H1 (cell line): ENCODE results near the gene JADE1. TPM values are rescaled to one million over a fixed set of nuclear protein-coding genes. Genes with fewer than 3 reads are reported as not detected.

Experiments
- CTCF ChIA-PET: fragments of 300-600 bp; sonication (Branson Sonifier 250); formaldehyde crosslinking; loops from one replicate; lab custom pipeline; 2021; ENCODE audit not compliant: partially characterized antibody; lab: Charles Lee
- POLR2A ChIA-PET: fragments of 300-600 bp; sonication (Branson Sonifier 250); formaldehyde crosslinking; loops from one replicate; lab custom pipeline; 2021; ENCODE audit warnings: inconsistent platforms; ENCODE audit not compliant: partially characterized antibody; lab: Charles Lee
- DNase-seq, 2 experiments: peaks; one replicate each; pipeline versions ENCODE4 v3.0.0 to v3.0.0-alpha.2; 2010 to 2022; ENCODE audit warnings: low spot score in 2 of 2, low read depth in 1 of 2, mixed read lengths in 1 of 2
- FAIRE-seq: peaks from 2 replicates; lab custom pipeline; 2011; peaks lifted over from hg19 to GRCh38; lab: Jason Lieb, UNC
- H2AFZ ChIP-seq: 2 replicates; pipeline ENCODE4 v1.8.1; 2012; ENCODE audit warnings: low read length, inconsistent platforms
- H2AK5ac ChIP-seq: 2 replicates; pipeline ENCODE4 v1.6.1; 2013; ENCODE audit warnings: low read depth, low read length
- H2BK120ac ChIP-seq: replicated peaks from 2 replicates; pipeline ENCODE3; 2013; ENCODE audit warnings: low read depth, low read length, inconsistent platforms
- H2BK12ac ChIP-seq: 2 replicates; pipeline ENCODE4 v1.6.1; 2013; ENCODE audit warnings: low read depth, low read length
- H2BK15ac ChIP-seq: 2 replicates; pipeline ENCODE4 v1.6.1; 2013; ENCODE audit warnings: low read length
- H2BK20ac ChIP-seq: 2 replicates; pipeline ENCODE4 v1.6.1; 2013; ENCODE audit warnings: low read length
- H2BK5ac ChIP-seq: 2 replicates; pipeline ENCODE4 v1.6.1; 2013; ENCODE audit warnings: low read depth, low read length
- H3K14ac ChIP-seq: 2 replicates; pipeline ENCODE4 v1.6.1; 2013; ENCODE audit warnings: inconsistent platforms; ENCODE audit not compliant: insufficient read length
- H3K18ac ChIP-seq: 2 replicates; pipeline ENCODE4 v1.6.1; 2013; ENCODE audit warnings: low read length; ENCODE audit errors: extremely low read depth
- H3K23ac ChIP-seq: 2 replicates; pipeline ENCODE4 v1.6.1; 2013; ENCODE audit warnings: inconsistent platforms; ENCODE audit not compliant: insufficient read length
- H3K23me2 ChIP-seq: 2 replicates; pipeline ENCODE4 v1.6.1; 2013; ENCODE audit warnings: low read depth, low read length
- H3K27ac ChIP-seq: 2 replicates; pipeline ENCODE4 v1.6.1; 2011; ENCODE audit warnings: low read depth, low read length, inconsistent platforms
- H3K27me3 ChIP-seq, 4 experiments: replicated peaks in 1 of 4; 1 replicate in 1 of 4; 2 replicates in 3 of 4; pipeline versions ENCODE4 v1.6.1 to v1.8.1; 2011 to 2013; ENCODE audit warnings: low read length in 3 of 4, mild to moderate bottlenecking in 3 of 4, inconsistent platforms in 2 of 4, mixed read lengths in 2 of 4, moderate library complexity in 1 of 4; ENCODE audit not compliant: control insufficient read depth in 3 of 4, insufficient read depth in 3 of 4; ENCODE audit errors: extremely low read depth in 1 of 4
- H3K36me3 ChIP-seq, 4 experiments: 2 replicates each; pipeline versions ENCODE4 v1.6.1 to v1.8.1; 2011 to 2013; ENCODE audit warnings: mild to moderate bottlenecking in 4 of 4, low read length in 3 of 4, moderate library complexity in 2 of 4, control low read depth in 1 of 4, inconsistent platforms in 1 of 4; ENCODE audit not compliant: insufficient read depth in 4 of 4, control insufficient read depth in 2 of 4
- H3K4ac ChIP-seq: replicated peaks from 2 replicates; pipeline ENCODE3; 2013; ENCODE audit warnings: low read length, low read depth, mixed read lengths, inconsistent platforms; ENCODE audit not compliant: insufficient read length
- H3K4me1 ChIP-seq, 4 experiments: replicated peaks in 1 of 4; 1 replicate in 1 of 4; 2 replicates in 3 of 4; pipeline versions ENCODE4 v1.6.1 to v1.8.1; 2011 to 2013; ENCODE audit warnings: low read length in 3 of 4, inconsistent platforms in 2 of 4, mixed read lengths in 1 of 4; ENCODE audit not compliant: insufficient read depth in 4 of 4, control insufficient read depth in 3 of 4
- H3K4me2 ChIP-seq, 2 experiments: 2 replicates each; pipeline versions ENCODE4 v1.6.1 to v1.8.1; 2011 to 2013; ENCODE audit warnings: low read depth in 2 of 2, low read length in 2 of 2, control low read depth in 1 of 2, inconsistent platforms in 1 of 2, mild to moderate bottlenecking in 1 of 2; ENCODE audit not compliant: insufficient read depth in 1 of 2
- H3K4me3 ChIP-seq, 4 experiments: fragments of 200-600, 300-600 bp in 1 of 4; sonication (generic), shearing (Covaris generic), sonication (Bioruptor Twin) in 1 of 4; 2 replicates each; pipeline versions ENCODE4 v1.5.1 to v1.8.1; 2011 to 2016; ENCODE audit warnings: low read length in 4 of 4, low read depth in 3 of 4, control low read depth in 2 of 4, inconsistent platforms in 2 of 4, mild to moderate bottlenecking in 2 of 4, mixed read lengths in 1 of 4, moderate library complexity in 1 of 4; ENCODE audit not compliant: insufficient read depth in 2 of 4; ENCODE audit errors: extremely low read depth in 1 of 4
- H3K56ac ChIP-seq: replicated peaks from 2 replicates; pipeline ENCODE3; 2013; ENCODE audit warnings: low read depth, mild to moderate bottlenecking, mixed read lengths, low read length, inconsistent platforms; ENCODE audit not compliant: insufficient read length
- H3K79me1 ChIP-seq: 2 replicates; pipeline ENCODE4 v1.6.1; 2013; ENCODE audit warnings: low read depth, low read length, control low read depth
- H3K79me2 ChIP-seq, 2 experiments: 2 replicates each; pipeline versions ENCODE4 v1.6.1 to v1.8.1; 2012 to 2013; ENCODE audit warnings: low read length in 2 of 2, mild to moderate bottlenecking in 2 of 2, inconsistent platforms in 1 of 2; ENCODE audit not compliant: insufficient read depth in 2 of 2, control insufficient read depth in 1 of 2
- H3K9ac ChIP-seq, 4 experiments: replicated peaks in 1 of 4; 1 replicate in 1 of 4; 2 replicates in 3 of 4; pipeline versions ENCODE4 v1.6.1 to v1.8.1; 2011 to 2013; ENCODE audit warnings: low read depth in 3 of 4, low read length in 3 of 4, control low read depth in 2 of 4, mild to moderate bottlenecking in 2 of 4, moderate library complexity in 2 of 4, inconsistent platforms in 1 of 4; ENCODE audit errors: extremely low read depth in 1 of 4
- H3K9me3 ChIP-seq, 2 experiments: 2 replicates each; pipeline versions ENCODE4 v1.6.1 to v1.8.1; 2012 to 2013; ENCODE audit warnings: mild to moderate bottlenecking in 2 of 2, moderate library complexity in 2 of 2, control low read depth in 1 of 2, inconsistent platforms in 1 of 2, low read depth in 1 of 2, low read length in 1 of 2, mixed read lengths in 1 of 2; ENCODE audit not compliant: insufficient read depth in 2 of 2
- H4K20me1 ChIP-seq, 2 experiments: replicated peaks in 1 of 2; 2 replicates each; pipeline versions ENCODE3 to v1.8.1; 2011 to 2013; ENCODE audit warnings: inconsistent platforms in 2 of 2, low read length in 2 of 2, mild to moderate bottlenecking in 1 of 2; ENCODE audit not compliant: insufficient read depth in 2 of 2, control insufficient read depth in 1 of 2
- H4K5ac ChIP-seq: 2 replicates; pipeline ENCODE4 v1.6.1; 2013; ENCODE audit warnings: low read length, low read depth, mixed read lengths, inconsistent platforms; ENCODE audit not compliant: insufficient read length
- H4K8ac ChIP-seq: 2 replicates; pipeline ENCODE4 v1.8.0; 2013; ENCODE audit warnings: mild to moderate bottlenecking, moderate library complexity, low read length, inconsistent platforms; ENCODE audit not compliant: insufficient read depth; ENCODE audit errors: extremely low read depth
- H4K91ac ChIP-seq: replicated peaks from 2 replicates; pipeline ENCODE3; 2013; ENCODE audit warnings: low read length, mixed read lengths, inconsistent platforms; ENCODE audit not compliant: insufficient read length
- CEBPB ChIP-seq: IDR thresholded peaks from 2 replicates; pipeline ENCODE4 v1.6.1; 2012; ENCODE audit warnings: low read depth, low read length
- EGR1 ChIP-seq: IDR thresholded peaks from 2 replicates; pipeline ENCODE4 v1.6.1; 2011; ENCODE audit warnings: low read depth, low read length, borderline replicate concordance
- EP300 ChIP-seq, 2 experiments: IDR thresholded peaks; 1 replicate in 1 of 2; 2 replicates in 1 of 2; pipeline ENCODE4 v1.6.1; 2011 to 2012; ENCODE audit warnings: low read depth in 2 of 2, low read length in 2 of 2, mild to moderate bottlenecking in 2 of 2, borderline replicate concordance in 1 of 2, inconsistent platforms in 1 of 2, moderate library complexity in 1 of 2
- FOSL1 ChIP-seq: IDR thresholded peaks from 2 replicates; pipeline ENCODE4 v1.6.1; 2011; ENCODE audit warnings: mild to moderate bottlenecking, low read depth, low read length, moderate library complexity; ENCODE audit not compliant: insufficient read depth
- MAX ChIP-seq: IDR thresholded peaks from 2 replicates; pipeline ENCODE4 v1.6.1; 2012; ENCODE audit warnings: inconsistent platforms
- RFX5 ChIP-seq: IDR thresholded peaks from 2 replicates; pipeline ENCODE4 v1.6.1; 2011; ENCODE audit warnings: low read depth, low read length, improper control_type of control experiment, borderline replicate concordance
- RXRA ChIP-seq: IDR thresholded peaks from 2 replicates; pipeline ENCODE4 v1.6.1; 2011; ENCODE audit warnings: low read depth, mild to moderate bottlenecking, low read length, moderate library complexity; ENCODE audit not compliant: insufficient read depth
- SIN3A ChIP-seq, 2 experiments: IDR thresholded peaks in 1 of 2; conservative IDR thresholded peaks in 1 of 2; 2 replicates each; pipeline ENCODE4 v1.6.1; 2011 to 2012; ENCODE audit warnings: low read length in 2 of 2, improper control_type of control experiment in 1 of 2, low read depth in 1 of 2, mild to moderate bottlenecking in 1 of 2
- SIRT6 ChIP-seq: IDR thresholded peaks from one replicate; pipeline ENCODE4 v1.7.1; 2012; ENCODE audit warnings: low read length, inconsistent platforms
- SIX5 ChIP-seq: IDR thresholded peaks from 2 replicates; pipeline ENCODE4 v1.6.1; 2011; ENCODE audit warnings: mild to moderate bottlenecking, low read depth, low read length
- SP1 ChIP-seq: IDR thresholded peaks from 2 replicates; pipeline ENCODE4 v1.6.1; 2011; ENCODE audit warnings: low read depth, low read length
- SP2 ChIP-seq: IDR thresholded peaks from 2 replicates; pipeline ENCODE4 v1.6.1; 2012; ENCODE audit warnings: mild to moderate bottlenecking, low read length, inconsistent platforms
- TAF7 ChIP-seq: optimal IDR thresholded peaks from 2 replicates; pipeline ENCODE3; 2011; ENCODE audit warnings: low read depth, mild to moderate bottlenecking, inconsistent platforms, low read length, moderate library complexity, borderline replicate concordance
- TBP ChIP-seq: IDR thresholded peaks from 2 replicates; pipeline ENCODE4 v1.6.1; 2011; ENCODE audit warnings: low read depth, low read length, improper control_type of control experiment
- WGBS, 2 experiments: shearing (Covaris generic) in 1 of 2; methylation state at CpG; one replicate each; pipeline versions ENCODE4 v1.1.6 to v1.1.7; 2013 to 2015; ENCODE audit warnings: low lambda C conversion rate in 2 of 2, mixed read lengths in 2 of 2, inconsistent platforms in 1 of 2, low coverage in 1 of 2, missing lambda C conversion rate in 1 of 2; ENCODE audit not compliant: insufficient replicate concordance in 2 of 2, insufficient coverage in 1 of 2, insufficient read length in 1 of 2; ENCODE audit errors: extremely low coverage in 1 of 2, missing lambda C conversion rate in 1 of 2; 5-methylcytosine and 5-hydroxymethylcytosine counted together
- polyA plus RNA-seq, 7 experiments: library from polyadenylated mRNA; depleted of rRNA in 3 of 7; stranded (reverse) in 5 of 7; unstranded in 2 of 7; fragments of >200 nt in 5 of 7; fragments of 200-250 nt in 2 of 7; gene quantifications; 1 replicate in 5 of 7; 2 replicates in 1 of 7; 4 replicates in 1 of 7; pipeline versions ENCODE4 v1.2.1 to v1.2.3, GENCODE V29; 2011 to 2013; ENCODE audit warnings: missing spikeins in 2 of 7, mixed read lengths in 2 of 7
- total RNA-seq: library from RNA; stranded (reverse); fragmentation: NEBNext Ultra II Directional; extraction: Animal tissue kit (Norgen Biotek cat#: 25700); gene quantifications from 2 replicates; pipeline ENCODE4 v1.2.1, GENCODE V29; 2021

The JADE1 gene
- total and polyA plus RNA-seq, 2 of the 8 experiments (the other 6 are each of a cell fraction or from before 2014, with no cell fraction given): 37.7 to 213 TPM

- Histone ChIP-seq H3K36me3 (no peaks in the 10 kb centered on the region), H3K27me3 (no peaks in the 10 kb centered on the region), H3K4me3 (no peak overlapping the region), H2AK5ac (no peak overlapping the region; the same call in 1 of the 2 replicates), H3K14ac (no peak overlapping the region), H4K20me1 (no peaks in the 10 kb centered on the region), H3K4ac (peak overlapping the region; percentile 10), H3K23me2 (no peaks in the 10 kb centered on the region; the same call in 1 of the 2 replicates), H2BK120ac (no peak overlapping the region), H4K8ac (no peak overlapping the region), H2AFZ (no peak overlapping the region), H2BK15ac (no peak overlapping the region), H3K4me2 (no peak overlapping the region), H2BK12ac (peak overlapping the region; percentile 31; the same call in 1 of the 2 replicates), H3K4me1 (peaks cover 13 to 31% (median 27%) of the 10 kb centered on the region in 4 experiments), H4K91ac (peak overlapping the region; percentile 1), H3K9me3 (no peaks in the 10 kb centered on the region), H2BK20ac (peak overlapping the region; percentile 2; the same call in 1 of the 2 replicates), H3K9ac (no peak overlapping the region), H3K79me1 (no peaks in the 10 kb centered on the region), H3K18ac (peak overlapping the region; percentile 39), H3K79me2 (no peaks in the 10 kb centered on the region), H3K27ac (no peak overlapping the region), H4K5ac (no peak overlapping the region), H3K23ac (no peak overlapping the region), H2BK5ac (peak overlapping the region; percentile 22; the same call in 1 of the 2 replicates), H3K56ac (no peak overlapping the region)
- FAIRE-seq (no peak), DNase-seq (no peak)
- POLR2A ChIA-PET: interaction anchor here (0.6 to 0.7 kb wide), 2 partner anchors 47 to 55 kb away, joined by 3 to 5 read pairs; no protein-coding TSS in a partner anchor
- CTCF ChIA-PET: interaction anchor here (0.7 kb wide), 1 partner anchor 21 kb away, joined by 3 read pairs; no protein-coding TSS in a partner anchor
- WGBS, 2 experiments: 89% methylated on average over 2 of the region's 2 CpGs; no CpG with 5 or more reads in 1 of the 2 experiments
- TF ChIP-seq SP1: no peak
- TF ChIP-seq MAX: no peak
- TF ChIP-seq SIRT6: no peak
- no peak for TF ChIP-seq SP2
- TF ChIP-seq EGR1: no peak
- TF ChIP-seq RFX5: no peak
- TF ChIP-seq TBP: no peak
- no peak for TF ChIP-seq SIN3A (conservative IDR thresholded peaks at IDR 0.05 in 1 of 2, IDR thresholded peaks at IDR 0.05 in 1 of 2; ENCODE audit: low read depth in 1 of 2, low read length in 2 of 2)
- TF ChIP-seq CEBPB: no peak
- TF ChIP-seq FOSL1: no peak
- no peak for TF ChIP-seq EP300 (IDR thresholded peaks at IDR 0.05; ENCODE audit: borderline replicate concordance in 1 of 2, low read depth in 2 of 2, low read length in 2 of 2)
- TF ChIP-seq SIX5: no peak
- TF ChIP-seq TAF7: no peak
- no peak for TF ChIP-seq RXRA
These were observed 9.2 kb upstream of the JADE1 start for GRCh38 chr4:128800284-128800683.
